Skeletal muscle tissue (tissue), 4 donors: ENCODE measurements around the gene ITGA1. TPM values are rescaled to one million over a fixed set of nuclear protein-coding genes. Genes with fewer than 3 reads are reported as not detected.

Source experiments
- H3K27ac ChIP-seq: one replicate; pipeline ENCODE4 v1.7.0; 2013; ENCODE audit warnings: mild to moderate bottlenecking, low read depth, low read length, inconsistent platforms
- H3K27me3 ChIP-seq, 3 donors: one replicate each; pipeline ENCODE4 v1.7.0; 2013; ENCODE audit warnings: low read length in 3 of 3; ENCODE audit not compliant: control insufficient read depth in 3 of 3, insufficient read depth in 3 of 3
- H3K36me3 ChIP-seq, 3 donors: one replicate each; pipeline ENCODE4 v1.7.0; 2013; ENCODE audit warnings: low read length in 3 of 3; ENCODE audit not compliant: control insufficient read depth in 3 of 3, insufficient read depth in 3 of 3
- H3K4me1 ChIP-seq, 3 donors: one replicate each; pipeline ENCODE4 v1.7.0; 2013; ENCODE audit warnings: low read length in 3 of 3, mild to moderate bottlenecking in 3 of 3; ENCODE audit not compliant: control insufficient read depth in 3 of 3, insufficient read depth in 3 of 3
- H3K4me3 ChIP-seq, 3 donors: one replicate each; pipeline ENCODE4 v1.7.0; 2013; ENCODE audit warnings: low read length in 3 of 3
- H3K9ac ChIP-seq, 3 donors: one replicate each; pipeline ENCODE4 v1.7.0; 2013; ENCODE audit warnings: low read length in 3 of 3, mild to moderate bottlenecking in 3 of 3, moderate library complexity in 2 of 3, low read depth in 1 of 3
- H3K9me3 ChIP-seq, 3 donors: one replicate each; pipeline ENCODE4 v1.7.0; 2013; ENCODE audit warnings: low read length in 3 of 3; ENCODE audit not compliant: control insufficient read depth in 3 of 3
- total RNA-seq: library from RNA; depleted of rRNA; stranded (reverse); fragments of >200 nt; gene quantifications from one replicate; pipeline ENCODE4 v1.2.3, GENCODE V29; 2014
- donor health status: Osteomylitis.

ITGA1 gene
- total RNA-seq, 1 donor from 2014 or later: 22.4 TPM

DNA sequence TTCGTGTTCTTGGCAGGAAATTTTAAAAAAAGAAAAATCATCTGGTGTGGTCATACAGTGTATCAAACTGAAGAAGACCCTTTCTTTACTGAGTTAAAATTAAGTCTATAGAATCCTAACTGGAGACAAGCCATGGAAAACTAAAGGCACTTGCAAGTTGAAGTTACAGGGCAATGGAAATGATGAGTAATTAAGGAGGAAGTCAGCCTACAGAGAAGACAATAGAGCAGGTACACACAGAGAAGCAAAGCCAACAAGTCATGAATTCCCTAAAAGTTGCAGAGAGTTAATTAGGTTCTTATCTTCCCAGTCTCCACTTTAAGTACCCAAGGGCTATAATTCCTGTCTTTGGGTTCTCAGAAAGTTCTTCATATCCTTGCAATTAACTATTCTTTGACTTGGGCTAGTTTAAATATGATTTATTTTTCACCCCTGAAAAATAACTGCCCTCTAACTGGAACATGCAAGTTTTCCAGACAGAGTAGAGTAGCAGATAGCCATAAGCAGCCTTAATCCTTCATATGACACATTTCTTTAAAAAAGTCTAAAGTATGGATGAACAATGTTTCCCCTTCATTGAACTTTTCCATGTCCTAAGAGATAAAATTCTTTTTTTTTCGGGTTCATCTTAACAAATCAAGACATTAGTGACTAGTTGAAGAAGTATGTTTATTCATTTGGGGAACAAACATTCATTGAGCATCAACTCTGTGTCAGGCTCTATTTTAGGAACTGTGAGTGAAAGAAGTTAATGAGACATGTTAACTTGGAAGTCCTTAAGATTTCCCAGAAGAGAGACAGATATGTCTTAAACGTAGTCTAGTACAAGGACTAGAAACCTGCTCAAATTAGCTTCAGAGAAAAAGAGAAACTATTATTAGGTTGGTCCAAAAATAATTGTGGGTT is 196.3 kb downstream of the ITGA1 start:
- no peak overlapping the region for H3K4me3 ChIP-seq
- no peak overlapping the region for H3K9ac ChIP-seq
- peaks cover 0 to 8% (median 3%) of the 10 kb centered on the region in 3 donors for H3K27me3 ChIP-seq
- no peaks in the 10 kb centered on the region for H3K36me3 ChIP-seq
- no peaks in the 10 kb centered on the region for H3K9me3 ChIP-seq
- peaks cover 0 to 5% (median 3%) of the 10 kb centered on the region in 3 donors for H3K4me1 ChIP-seq
- H3K27ac ChIP-seq: no peak overlapping the region

GRCh38 chr5:52985306-52985705 is 197.6 kb downstream of the ITGA1 start:
- H3K27ac ChIP-seq: no peak overlapping the region
- peaks cover 10 to 14% (median 11%) of the 10 kb centered on the region in 3 donors for H3K4me1 ChIP-seq
- H3K9ac ChIP-seq: no peak overlapping the region
- H3K9me3 ChIP-seq: no peaks in the 10 kb centered on the region
- peaks cover 4 to 14% (median 11%) of the 10 kb centered on the region in 3 donors for H3K27me3 ChIP-seq
- no peak overlapping the region for H3K4me3 ChIP-seq
- H3K36me3 ChIP-seq: no peaks in the 10 kb centered on the region

- H3K27ac ChIP-seq: no peak overlapping the region
- H3K4me3 ChIP-seq: no peak overlapping the region
- H3K27me3 ChIP-seq: peaks cover 4 to 17% (median 11%) of the 10 kb centered on the region in 3 donors
- peaks cover 10 to 14% (median 11%) of the 10 kb centered on the region in 3 donors for H3K4me1 ChIP-seq
- no peaks in the 10 kb centered on the region for H3K9me3 ChIP-seq
- no peak overlapping the region for H3K9ac ChIP-seq
- no peaks in the 10 kb centered on the region for H3K36me3 ChIP-seq
Observed at GRCh38 chr5:52987711-52988331, 200.1 kb downstream of the ITGA1 start.

DNA sequence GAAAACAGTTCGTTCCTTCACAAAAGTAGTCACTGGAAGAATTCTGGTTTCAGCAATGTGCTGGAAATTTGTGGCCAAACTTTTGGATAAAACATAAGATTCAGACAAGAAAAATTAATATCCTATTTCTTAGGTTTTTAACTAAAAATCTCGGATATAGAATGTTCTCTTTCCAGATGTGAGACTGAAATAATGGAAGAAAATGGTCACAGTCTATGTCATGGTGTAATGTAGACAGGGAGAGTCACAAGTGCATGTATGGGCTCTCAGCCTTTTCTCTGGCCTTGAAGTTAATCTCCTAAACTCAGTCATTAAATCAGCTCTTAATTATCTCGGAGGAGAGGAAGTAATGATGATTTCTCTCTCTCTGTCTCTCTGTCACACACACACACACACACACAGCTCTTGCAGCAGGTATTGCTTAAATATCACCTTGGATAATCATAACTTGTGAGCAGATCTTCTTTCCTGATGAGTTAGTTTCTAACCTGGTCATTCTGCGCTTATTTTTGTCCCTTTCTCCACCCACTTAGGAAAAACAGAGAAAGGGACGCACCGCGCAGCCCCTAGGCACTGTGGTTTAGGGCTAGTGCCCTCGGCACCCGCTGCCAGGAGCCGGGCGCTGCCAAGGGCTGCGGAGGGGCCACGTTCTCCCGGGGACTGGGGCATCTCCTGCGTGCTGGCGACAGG is 200.8 kb downstream of the ITGA1 start:
- Histone ChIP-seq H3K27me3 (peaks cover 4 to 17% (median 11%) of the 10 kb centered on the region in 3 donors), H3K36me3 (no peaks in the 10 kb centered on the region), H3K9ac (peak overlapping the region in 1 of 3 donors; percentile 24), H3K4me3 (peak overlapping the region; percentile 39 to 81 (median 76)), H3K27ac (no peak overlapping the region), H3K9me3 (no peaks in the 10 kb centered on the region), H3K4me1 (peaks cover 10 to 14% (median 11%) of the 10 kb centered on the region in 3 donors)

DNA sequence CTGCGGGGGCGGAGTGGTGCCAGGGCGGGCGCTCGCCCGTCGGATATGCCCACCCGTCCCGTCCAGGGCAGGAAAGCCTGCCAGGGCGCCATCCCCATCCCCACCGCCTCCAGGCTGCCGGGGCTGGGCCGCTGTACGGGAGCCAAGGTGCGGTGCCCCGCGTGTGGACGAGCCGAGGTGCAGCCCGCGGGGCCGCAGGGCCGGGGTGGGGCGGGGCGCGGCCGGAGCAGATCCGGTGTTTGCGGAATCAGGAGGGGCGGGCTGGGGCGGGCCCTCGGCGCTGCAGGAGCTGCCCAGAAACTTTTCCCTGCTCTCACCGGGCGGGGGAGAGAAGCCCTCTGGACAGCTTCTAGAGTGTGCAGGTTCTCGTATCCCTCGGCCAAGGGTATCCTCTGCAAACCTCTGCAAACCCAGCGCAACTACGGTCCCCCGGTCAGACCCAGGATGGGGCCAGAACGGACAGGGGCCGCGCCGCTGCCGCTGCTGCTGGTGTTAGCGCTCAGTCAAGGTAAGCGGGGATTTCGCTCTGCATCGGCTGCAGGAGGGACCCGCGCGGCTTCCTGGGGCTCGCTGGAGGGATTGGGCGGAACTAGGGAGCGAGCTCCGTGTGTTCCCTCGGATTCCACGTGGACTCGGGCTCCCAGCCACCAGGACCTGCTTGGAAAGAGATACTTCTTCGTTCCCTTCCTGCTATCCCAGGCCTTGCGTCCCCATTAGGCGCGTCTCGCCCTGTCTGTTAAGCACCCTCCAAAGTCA is 201.5 kb downstream of the ITGA1 start, which contains the start of gene ITGA2:
Gene ITGA2 (plus strand): TSS at position 328 of the 756 bp plus-strand sequence. CDS start 117 bp downstream, at position 445.
- Histone ChIP-seq H3K27me3 (peaks cover 4 to 17% (median 11%) of the 10 kb centered on the region in 3 donors), H3K27ac (no peak within 1 kb of the TSS), H3K36me3 (no peaks in the 10 kb centered on the region), H3K4me1 (peaks cover 10 to 14% (median 11%) of the 10 kb centered on the region in 3 donors), H3K9me3 (no peaks in the 10 kb centered on the region), H3K9ac (peak within 1 kb of the TSS; percentile 21 to 67 (median 24)), H3K4me3 (peak within 1 kb of the TSS; percentile 76 to 82 (median 81))

- H3K4me1 ChIP-seq: peaks cover 10 to 14% (median 11%) of the 10 kb centered on the region in 3 donors
- H3K4me3 ChIP-seq: peak overlapping the region; percentile 76 to 82 (median 81)
- no peaks in the 10 kb centered on the region for H3K9me3 ChIP-seq
- peaks cover 4 to 17% (median 11%) of the 10 kb centered on the region in 3 donors for H3K27me3 ChIP-seq
- no peaks in the 10 kb centered on the region for H3K36me3 ChIP-seq
- no peak overlapping the region for H3K27ac ChIP-seq
- peak overlapping the region; percentile 21 to 67 (median 23) for H3K9ac ChIP-seq
Observed at GRCh38 chr5:52989781-52990527, 202.2 kb downstream of the ITGA1 start.

DNA sequence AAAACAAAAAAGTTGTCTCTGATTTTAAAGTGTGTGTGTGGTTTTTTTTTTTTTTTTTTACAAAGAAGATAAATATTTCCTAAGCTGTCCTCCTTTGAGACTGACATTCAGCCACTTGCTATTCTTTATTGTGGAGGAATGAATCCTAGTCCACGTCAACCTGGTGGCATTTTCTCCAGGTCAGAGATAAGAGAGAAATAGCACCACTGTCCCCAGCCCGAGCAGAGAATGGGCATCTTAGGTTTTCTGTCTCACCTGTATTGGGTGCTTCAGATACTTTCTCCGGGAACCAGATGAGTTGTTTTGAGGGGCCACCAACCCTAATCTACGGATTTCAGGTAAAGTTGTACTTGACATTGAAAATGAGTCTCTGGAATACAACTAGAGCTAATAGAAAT is 202.8 kb downstream of the ITGA1 start:
- H3K36me3 ChIP-seq: no peaks in the 10 kb centered on the region

DNA sequence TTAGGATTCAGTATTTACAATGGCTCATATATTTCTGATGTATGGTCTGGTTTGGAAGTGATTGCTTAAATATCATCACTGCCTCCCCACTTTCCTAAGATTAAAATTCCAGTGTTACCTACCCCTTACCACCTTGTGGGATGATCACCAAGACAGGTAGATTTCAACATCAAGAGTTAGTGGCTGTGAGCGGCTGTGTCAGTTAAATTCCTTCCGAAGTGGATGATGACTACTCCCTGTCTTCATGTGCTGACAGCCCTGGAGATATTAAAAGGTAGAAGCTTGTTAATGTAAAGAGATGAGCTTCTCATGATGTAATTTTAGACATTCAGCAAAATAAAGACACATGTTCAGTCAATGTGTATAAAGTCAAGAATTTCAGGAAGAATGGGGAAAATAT is 205.7 kb downstream of the ITGA1 start:
- Histone ChIP-seq H3K9ac (no peak overlapping the region), H3K4me3 (no peak overlapping the region), H3K4me1 (peaks cover 10 to 14% (median 11%) of the 10 kb centered on the region in 3 donors), H3K27me3 (peaks cover 4 to 17% (median 11%) of the 10 kb centered on the region in 3 donors), H3K36me3 (no peaks in the 10 kb centered on the region), H3K27ac (no peak overlapping the region), H3K9me3 (no peaks in the 10 kb centered on the region)

More for the DNA sequence above, 202.8 kb downstream of the ITGA1 start:
- Histone ChIP-seq H3K27ac (no peak overlapping the region), H3K4me1 (peaks cover 10 to 14% (median 11%) of the 10 kb centered on the region in 3 donors), H3K27me3 (peaks cover 4 to 17% (median 11%) of the 10 kb centered on the region in 3 donors), H3K9ac (no peak overlapping the region), H3K9me3 (no peaks in the 10 kb centered on the region), H3K4me3 (no peak overlapping the region)
